HG02943 (cell line): ENCODE data around the gene OPALIN.

ENCODE experiments used
- ATAC-seq: cut with Tn5 transposase; IDR thresholded peaks from one replicate; pipeline ENCODE4 v1.9.1; 2021; ENCODE audit warnings: mild to moderate bottlenecking, low read depth, moderate library complexity; ENCODE audit not compliant: unreplicated experiment

OPALIN gene

GRCh38 chr10:96358851-96359540, at the start of gene OPALIN:
TSS of gene OPALIN (minus strand) at chr10:96359002. CDS start at chr10:96358896, 106 bp downstream.
- no peak for ATAC-seq

GRCh38 chr10:96408201-96408600, 49.4 kb upstream of the OPALIN start:
- ATAC-seq, result no peak

DNA sequence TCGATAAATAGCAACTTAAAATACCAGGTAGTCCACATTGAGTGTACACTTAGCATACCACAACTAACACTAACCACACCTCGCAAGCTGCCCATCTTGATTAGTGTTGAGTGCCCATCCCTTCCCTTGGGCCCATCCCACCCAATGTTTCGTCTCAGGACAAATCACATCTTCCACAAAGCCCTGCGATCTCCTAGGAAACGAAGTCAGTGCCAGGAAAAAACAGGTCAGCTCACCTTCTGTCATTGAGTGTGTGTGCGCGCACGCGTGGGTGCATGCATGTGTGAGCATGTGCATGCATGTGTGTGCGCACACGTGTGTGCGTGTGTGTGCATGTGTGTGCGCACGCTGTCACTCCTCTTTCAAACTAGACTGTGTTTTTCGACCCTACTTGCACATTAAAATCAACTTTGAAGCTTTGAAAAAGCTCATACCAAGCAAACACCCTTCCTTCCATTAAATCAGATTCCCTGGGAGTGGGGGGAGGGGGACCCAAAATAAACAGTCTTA, 48.8 kb upstream of the OPALIN start:
- ATAC-seq, result no peak

DNA sequence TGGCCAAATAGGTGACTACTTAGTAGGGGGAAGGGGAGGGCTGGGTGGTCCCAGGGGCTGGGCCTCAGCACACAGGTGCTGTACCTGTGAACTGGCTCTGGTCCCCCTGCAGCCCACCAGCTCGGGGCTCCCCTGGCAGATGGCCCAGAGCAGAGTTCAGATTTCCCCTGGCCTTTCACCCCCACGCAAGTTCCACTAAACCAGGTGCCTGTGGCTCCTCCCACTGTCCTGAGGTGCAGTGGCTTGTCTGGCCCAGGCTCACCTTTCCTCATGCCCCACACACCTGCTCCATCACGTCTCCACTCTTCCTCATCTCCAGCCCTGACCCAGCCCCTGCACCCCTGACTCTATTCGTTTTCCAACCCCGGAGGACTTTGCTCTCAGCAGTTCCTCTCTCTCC, 47.3 kb upstream of the OPALIN start:
- no peak for ATAC-seq

DNA sequence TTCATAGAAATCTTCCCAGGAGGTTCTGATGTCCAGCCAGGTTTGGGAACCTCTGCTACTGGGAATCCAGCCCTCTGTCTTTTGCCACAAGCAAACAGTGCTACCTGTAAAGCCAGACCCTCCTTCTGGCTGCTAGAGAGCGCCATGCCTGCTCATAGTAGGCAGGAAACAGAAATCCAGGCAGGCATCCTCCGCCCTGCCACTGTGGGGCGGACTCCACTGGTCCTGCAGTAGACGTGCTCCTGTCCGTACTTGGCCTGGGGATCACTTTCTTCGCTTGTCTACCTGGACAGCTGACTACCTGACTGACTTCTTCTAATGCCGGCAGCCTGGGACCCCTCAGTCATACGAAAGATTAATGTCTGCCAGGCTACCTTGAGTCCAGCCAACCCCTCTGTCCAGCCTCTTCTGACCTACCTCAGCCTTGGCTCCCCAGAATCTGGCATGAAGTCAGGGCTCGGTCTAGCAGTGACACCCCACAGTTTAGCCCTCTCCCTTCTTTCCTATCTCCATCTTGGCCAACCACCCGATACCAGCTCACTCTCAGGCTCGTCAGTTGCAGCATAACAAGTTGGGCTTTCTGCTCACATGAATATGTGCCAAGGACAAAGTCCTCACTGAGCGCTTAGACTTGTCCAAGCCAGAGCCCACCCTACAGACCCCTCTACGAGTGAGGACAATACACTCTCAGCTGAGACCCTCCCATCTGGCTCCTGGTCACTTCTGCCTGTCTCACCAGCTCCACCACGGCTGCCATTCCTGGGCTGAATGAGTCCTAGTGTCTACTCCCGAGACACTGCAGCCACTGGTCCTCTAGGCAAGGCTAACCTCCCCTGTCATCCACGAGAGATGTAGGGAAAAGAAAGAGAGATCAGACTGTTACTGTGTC, 43.9 kb upstream of the OPALIN start:
- ATAC-seq, result no peak

GRCh38 chr10:96401036-96401435, 42.2 kb upstream of the OPALIN start:
- no peak for ATAC-seq

- no peak for ATAC-seq
Measured at GRCh38 chr10:96400465-96400864, 41.7 kb upstream of the OPALIN start.

DNA sequence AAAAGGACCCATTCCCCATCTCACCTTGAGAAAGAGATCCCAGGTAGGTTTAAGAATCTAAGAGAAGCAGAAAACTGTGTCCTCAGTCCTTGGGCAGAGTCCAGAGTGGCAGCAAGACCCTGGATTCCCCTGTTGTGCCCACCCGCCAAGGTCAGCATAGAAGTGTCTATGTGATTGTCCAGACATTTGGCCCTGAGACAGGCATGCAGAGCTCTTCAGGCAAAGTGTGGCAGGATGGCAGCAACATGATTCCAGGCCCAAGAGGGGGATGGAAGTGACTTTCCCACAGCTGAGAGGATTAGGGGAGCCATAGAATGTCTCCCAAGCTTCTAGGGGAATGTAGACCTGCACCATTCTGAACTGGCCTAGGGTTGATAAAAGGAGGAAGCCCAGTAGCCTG, 39.1 kb upstream of the OPALIN start:
- no peak for ATAC-seq

DNA sequence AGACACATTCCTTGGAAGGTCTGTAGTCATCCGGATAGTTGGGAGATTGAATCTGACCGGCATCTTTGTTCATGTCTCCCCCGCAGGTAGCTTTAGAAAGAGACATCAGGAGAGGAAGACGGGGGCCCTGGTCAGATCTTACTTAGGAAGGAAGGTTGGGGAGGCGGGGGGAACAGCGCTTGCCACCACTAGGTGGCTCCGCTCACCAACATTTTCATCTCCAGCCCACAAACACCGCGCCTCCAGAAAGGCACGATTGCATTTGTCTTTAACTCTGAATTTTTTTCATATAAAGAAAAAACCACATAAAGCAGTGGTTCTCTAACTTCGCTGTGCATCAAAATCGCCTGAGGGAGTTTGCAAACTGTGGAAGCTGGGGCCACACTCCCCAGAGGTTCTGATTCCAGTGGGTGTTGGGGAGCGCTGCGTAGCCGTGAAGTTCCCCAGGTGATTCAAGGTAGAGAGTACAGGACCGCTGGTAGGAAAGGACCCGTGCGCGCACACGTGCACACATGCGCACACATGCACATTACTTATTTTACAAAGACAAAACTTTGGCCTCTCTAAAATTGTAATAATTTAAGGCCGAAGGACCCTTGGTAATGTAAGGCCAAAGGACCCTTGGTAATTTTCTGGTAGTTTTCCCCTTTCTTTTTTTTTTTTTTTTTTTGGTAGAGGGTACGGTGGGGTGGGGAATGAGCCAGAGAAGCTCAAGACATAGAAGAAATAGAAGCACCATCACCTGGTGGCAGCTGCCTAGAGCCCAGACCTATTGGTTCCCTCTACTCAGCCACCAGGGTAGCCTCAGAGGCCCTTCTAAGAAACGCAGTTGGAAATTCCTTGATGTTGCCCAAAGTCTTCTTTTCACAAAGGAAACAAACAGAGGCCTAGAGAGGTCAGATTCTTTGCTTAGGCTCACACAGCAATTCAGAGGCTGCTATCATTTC, 37.4 kb upstream of the OPALIN start:
- no peak for ATAC-seq

DNA sequence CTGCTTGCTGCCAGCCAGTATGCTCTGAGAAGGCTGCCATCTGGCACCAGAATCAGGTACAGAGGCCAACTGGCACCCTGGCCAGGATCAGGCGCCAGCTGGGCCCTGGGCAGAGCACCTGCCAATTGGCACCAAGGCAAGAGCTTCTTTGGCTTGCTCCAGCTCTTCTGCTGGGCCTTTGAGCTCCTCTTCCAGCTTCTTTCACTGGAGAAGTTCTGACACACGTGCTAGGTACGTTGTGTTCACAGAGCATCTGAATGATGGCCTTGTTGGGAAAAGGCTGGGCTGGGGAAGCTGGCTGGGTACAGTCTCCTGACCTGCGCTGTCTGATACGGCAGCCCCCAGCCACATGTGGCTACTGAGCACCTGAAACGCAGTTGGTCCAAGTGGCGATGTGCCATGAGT, 31.7 kb upstream of the OPALIN start:
- ATAC-seq, result no peak

GRCh38 chr10:96389785-96390184, 31.0 kb upstream of the OPALIN start:
- no peak for ATAC-seq

DNA sequence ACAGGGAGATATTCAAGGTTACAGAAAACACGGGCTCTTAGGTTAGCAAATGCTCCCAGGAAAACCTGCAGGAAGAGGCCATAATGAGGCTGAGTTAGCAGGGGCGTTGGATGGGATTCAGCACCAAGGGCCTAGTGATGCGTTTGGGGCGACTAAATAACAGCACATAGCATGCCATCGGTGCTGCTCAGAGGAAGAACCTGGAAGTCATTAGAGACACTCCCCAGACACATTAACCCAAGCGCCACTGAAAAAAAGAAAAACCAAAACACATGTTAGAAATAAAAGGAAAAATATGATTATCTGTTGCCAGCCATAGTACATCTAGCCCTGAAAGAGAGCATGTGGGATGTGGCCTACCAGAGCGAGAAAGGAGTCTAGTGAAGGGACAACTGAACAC, 28.8 kb upstream of the OPALIN start:
- no peak for ATAC-seq

- ATAC-seq, result no peak
Measured at GRCh38 chr10:96387161-96387560, 28.4 kb upstream of the OPALIN start.

- no peak for ATAC-seq
Measured at GRCh38 chr10:96384506-96384905, 25.7 kb upstream of the OPALIN start.

DNA sequence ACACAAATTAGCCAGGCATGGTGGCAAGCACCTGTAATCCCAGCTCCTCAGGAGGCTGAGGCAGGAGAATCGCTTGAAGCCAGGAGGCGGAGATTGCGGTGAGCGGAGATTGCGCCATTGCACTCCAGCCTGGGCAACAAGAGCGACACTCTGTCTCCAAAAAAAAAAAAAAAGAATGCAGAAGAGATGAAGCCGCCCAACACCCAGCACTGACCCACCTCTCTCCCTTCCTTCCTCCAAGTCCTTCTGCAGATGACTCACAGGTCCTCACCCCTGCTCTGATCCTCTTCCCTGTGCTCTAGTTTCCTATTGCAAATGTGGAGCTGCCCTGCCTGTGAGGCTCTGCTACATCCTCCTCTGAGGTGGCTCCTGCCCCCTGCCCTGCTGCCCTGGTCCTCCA, 22.0 kb upstream of the OPALIN start:
- ATAC-seq, result no peak

DNA sequence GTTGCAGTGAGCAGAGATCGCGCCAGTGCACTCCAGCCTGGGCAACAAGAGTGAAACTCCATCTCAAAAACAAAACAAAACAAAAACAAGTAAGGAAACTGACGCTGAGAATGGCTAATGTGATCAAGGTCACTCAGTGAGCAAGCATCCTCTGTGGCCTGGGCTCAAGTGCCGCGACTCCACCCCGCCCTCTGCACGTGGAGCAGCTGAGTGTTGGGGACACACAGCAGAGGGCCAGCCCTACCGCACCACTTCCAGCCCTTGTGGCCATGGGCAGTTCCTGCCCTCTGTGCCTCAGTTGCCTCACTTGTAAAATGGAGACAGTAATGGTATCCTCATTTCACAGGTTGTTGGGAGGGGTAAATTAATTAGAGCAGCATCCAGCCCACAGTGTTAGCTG, 21.0 kb upstream of the OPALIN start:
- ATAC-seq, result no peak

- ATAC-seq, result no peak
Measured at GRCh38 chr10:96378741-96379140, 19.9 kb upstream of the OPALIN start.

- no peak for ATAC-seq
Measured at GRCh38 chr10:96377816-96378294, 19.1 kb upstream of the OPALIN start.

DNA sequence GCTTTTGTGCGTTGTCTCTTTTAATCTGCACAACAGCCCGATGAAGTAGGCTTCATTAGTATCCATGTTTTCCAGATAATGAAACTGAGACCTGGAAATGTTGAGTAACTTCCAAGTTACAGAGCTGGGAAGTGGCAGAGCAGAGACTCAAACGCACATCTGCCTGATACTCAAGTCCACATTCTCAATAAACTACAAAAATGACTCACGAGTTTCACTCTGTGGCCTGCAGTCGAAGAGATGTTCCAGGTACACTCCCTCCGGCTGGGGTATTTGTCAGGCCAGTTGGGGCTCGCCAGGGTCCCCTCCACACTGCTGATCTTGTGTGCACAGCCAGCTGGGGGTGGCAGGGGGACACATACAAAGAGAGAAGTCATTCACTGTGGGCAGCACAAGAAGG, 17.7 kb upstream of the OPALIN start:
- no peak for ATAC-seq
